HG03159 (cell line): Measurements from ENCODE around the gene TMEM132C.

ENCODE experiments used
- ATAC-seq: cut with Tn5 transposase; IDR thresholded peaks from one replicate; pipeline ENCODE4 v1.9.1; 2021; ENCODE audit warnings: mild to moderate bottlenecking, moderate library complexity; ENCODE audit not compliant: unreplicated experiment

TMEM132C gene

DNA sequence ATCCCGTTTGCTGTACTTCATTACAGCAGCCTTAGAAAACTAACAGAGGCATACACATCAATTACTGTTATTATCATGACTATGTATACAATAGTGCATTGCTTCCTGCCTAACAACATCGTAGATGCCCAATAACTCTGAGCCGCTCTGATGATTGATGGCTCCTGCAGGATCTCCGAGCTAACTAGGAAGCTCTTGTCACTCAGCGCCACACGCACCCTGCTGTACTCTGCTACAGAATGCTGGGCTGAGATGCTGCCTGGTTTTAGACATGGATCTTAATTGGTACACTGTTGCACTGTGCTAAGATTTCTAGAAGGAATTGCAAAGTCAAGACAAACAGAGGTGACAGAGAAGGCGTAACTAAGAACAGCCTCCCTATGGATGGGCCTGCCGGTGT is 387.5 kb downstream of the TMEM132C start:
- no peak for ATAC-seq

DNA sequence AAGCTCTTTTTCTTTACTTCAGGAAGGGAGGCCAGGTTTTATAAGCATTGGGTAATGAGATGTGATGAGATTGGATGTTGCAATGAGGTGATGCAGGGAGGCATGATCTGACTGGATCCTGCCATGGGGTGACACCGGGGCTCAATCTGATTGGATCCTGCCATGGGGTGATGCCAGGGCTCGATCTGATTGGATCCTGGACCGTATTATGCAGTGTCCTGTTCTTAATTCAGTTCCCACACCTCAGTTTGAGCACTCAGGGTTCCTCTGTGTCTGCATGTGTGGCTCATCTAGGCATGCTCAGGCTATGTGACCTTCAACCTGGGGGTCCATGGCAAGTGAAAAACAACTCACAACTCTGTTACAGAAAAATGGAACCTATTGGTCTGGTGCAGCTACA is 390.4 kb downstream of the TMEM132C start:
- no peak for ATAC-seq

DNA sequence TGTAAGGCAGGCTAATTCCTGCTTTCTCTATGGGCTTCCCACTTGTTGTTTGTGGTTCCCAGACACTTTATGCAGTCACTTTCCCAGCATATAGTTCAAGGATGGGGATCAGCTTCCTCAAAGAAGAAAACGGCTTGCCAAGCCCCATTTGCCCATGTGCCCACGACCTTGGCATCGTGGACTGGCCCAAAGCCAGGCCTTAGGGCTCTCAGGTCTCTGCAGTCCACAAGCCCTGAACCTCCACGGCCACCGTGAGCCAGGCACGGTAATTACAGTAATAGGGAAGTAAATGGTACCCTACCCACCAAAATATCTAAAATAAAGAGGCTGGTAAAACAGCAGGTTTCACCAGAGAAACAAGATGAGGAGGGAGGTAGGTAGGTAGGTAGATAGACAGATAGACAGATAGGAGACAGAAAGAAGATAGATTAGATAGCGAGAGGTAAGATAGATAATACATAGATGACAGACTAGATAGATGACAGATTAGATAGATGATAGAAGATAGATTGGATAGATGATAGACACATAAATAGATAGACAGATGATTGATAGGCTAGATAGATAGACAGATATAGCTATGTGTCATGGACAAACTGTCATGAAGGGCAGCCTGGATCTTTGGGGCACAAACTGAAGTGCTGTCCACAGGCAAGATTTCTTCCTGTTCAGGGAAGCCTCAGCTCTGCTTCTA is 393.7 kb downstream of the TMEM132C start:
- no peak for ATAC-seq

DNA sequence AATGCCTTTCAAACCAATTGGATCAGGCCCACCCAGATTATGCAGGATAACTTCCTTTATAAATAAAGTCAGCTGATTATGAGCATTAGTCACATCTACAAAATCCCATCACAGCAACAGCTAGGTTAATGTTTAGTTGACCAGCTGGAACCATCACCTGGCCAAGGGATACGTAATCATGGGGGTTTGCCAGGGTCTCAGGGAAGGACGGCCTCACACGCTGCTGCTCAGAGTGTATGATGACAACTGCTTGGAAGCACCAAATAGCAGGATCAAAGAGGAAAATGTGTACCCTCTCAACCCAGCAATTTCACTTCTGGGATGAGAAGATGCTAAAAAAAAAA is 394.2 kb downstream of the TMEM132C start:
- ATAC-seq: no peak

DNA sequence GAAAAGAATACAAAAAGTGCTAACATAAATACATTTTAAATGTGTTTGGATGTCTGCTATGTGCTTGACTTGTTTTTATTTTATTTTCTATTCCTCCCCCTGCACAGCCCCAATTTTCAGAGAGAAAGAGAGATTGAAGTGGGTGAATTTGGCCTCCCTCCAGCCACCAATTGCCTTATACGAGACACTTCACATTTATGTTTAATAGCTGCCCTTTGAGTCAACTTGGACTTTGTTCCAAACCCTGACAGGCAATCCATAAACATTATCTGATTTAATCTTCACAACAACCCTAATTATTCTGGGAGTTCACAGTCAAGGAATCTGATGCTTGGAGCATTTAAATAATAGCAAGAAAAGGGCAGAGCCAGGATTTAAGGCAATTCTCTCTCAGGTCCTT is 395.1 kb downstream of the TMEM132C start:
- ATAC-seq: no peak

DNA sequence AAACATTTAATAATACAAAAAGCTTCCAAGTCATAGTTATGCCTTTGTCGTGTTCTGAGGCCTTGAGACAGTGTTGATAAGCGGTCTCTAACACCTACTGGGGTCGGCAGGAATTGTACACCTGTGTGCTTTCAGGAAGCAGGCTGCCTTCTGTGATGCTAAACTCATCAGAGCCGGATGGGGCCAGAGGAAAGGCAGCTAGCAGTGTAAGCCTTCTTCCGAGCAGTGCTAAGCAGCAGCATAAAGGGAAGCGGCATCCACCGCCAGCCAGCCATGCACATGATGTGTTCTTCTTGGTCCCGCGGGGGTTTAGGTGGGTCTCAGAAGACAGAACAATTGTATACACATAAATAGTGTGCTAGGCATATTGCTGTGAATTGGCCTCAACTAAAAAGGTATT is 397.5 kb downstream of the TMEM132C start:
- no peak for ATAC-seq

DNA sequence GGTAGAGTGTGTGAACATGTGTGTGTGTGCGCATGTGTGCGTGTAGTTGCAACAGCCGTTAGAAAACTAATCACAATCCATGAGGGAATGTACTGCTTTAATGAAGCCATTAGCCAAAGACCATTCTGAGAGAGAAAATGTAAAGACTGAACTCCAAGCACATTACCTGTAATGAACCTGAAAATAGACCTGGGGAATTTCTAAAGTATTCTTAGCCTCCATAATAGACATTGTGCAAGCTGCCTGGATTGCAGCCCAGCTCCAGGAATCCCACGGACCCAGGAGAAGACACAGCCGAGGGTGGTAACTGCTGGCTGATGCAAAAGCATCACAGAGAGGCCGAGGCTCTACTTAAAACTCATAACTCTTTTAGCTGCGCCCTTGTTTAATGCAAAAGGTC is 400.2 kb downstream of the TMEM132C start:
- ATAC-seq: no peak

DNA sequence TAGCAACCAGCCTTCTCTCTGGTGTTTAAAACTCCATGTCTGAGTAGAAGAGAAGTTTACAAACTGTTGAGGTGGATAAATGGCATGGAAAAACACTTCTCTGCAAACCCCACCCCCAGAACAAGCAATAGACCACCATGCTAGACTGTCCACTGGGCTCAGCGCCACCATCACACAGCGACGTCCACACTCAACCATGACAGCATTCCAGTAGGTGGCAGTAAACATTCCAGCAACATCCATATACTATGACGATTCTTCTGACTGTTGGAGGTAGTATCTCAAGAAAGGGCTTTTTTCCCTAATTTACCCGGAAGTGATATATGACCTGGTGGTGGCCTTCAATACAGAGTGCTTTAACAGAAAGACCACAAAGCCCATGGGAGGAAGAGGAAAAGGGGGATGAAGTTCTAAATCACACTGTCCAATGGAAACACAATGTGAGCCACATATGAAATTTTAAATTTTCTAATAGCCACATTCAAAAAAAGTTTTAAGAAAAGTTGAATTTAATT is 404.6 kb downstream of the TMEM132C start:
- no peak for ATAC-seq

DNA sequence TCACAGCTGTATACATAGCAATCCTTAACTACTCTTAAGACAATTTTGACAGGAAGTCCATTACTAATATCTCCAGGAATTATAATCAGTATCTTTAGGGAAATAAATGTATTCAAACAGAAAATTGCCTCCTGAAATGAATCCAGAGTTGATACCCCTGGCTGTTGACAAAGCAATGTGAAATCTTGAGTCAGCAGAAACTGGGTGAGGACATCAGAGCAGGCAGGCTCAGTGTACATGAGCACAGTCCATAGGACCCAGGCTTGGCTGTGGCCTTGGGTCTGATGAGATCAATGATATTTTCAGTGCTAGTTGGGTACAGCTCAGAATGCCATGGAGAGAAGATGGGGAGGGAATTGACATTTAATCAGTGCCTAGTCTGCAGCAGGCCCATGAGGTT is 405.5 kb downstream of the TMEM132C start:
- no peak for ATAC-seq

DNA sequence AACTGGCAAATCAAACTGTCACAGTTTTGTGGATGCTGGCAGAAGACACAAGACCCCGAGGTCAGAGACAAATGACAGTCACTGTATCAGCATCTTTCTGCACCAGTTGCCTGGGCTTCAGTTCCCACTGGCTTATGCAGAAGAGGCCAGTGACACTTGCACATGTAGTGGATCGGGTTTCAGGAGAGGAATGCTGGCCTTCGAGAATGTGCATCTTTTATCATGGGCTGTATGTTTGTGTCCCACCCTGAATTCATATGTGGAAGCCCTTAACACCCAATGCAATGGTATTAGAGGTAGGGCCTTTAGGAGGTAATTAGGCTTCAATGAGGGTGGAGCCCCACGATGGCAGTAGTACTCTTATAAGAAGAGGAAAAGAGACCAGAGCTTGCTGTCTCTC is 405.9 kb downstream of the TMEM132C start:
- ATAC-seq: no peak

DNA sequence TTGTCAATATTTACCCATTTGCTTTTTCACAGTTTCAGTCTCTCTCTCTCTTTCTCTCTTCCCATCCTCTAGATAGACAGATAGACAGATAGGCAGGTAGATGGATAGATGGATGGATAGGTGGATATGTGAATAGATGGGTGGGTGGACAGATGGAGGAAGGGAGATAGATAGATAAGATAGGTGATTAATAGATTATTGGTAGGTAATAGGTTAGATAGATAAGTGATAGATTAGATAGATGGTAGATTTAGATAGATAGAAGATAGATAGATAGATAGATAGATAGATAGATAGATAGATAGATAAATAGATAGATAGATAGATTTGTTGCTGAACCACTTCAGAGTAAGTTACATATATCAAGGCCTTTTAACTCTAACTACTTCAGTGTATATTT is 408.6 kb downstream of the TMEM132C start:
- ATAC-seq: no peak

DNA sequence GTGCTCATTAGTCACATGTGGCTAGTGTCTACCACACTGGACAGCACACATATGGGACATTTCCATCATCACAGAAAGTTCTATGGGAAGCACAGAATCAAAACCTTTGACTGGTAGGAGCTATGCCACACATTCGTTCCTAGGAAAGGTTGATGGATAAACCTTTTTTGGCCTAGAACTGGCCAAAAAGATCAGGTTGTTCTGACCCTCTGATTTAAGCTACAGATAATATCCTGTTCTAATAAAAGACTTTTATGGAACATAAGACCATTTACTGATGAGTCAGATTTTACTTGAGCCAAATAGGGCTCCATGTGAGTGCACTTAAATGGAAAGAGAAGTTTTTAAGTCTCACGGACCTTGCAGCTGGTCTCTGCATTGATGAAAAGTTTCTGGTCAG is 413.6 kb downstream of the TMEM132C start:
- ATAC-seq: no peak

DNA sequence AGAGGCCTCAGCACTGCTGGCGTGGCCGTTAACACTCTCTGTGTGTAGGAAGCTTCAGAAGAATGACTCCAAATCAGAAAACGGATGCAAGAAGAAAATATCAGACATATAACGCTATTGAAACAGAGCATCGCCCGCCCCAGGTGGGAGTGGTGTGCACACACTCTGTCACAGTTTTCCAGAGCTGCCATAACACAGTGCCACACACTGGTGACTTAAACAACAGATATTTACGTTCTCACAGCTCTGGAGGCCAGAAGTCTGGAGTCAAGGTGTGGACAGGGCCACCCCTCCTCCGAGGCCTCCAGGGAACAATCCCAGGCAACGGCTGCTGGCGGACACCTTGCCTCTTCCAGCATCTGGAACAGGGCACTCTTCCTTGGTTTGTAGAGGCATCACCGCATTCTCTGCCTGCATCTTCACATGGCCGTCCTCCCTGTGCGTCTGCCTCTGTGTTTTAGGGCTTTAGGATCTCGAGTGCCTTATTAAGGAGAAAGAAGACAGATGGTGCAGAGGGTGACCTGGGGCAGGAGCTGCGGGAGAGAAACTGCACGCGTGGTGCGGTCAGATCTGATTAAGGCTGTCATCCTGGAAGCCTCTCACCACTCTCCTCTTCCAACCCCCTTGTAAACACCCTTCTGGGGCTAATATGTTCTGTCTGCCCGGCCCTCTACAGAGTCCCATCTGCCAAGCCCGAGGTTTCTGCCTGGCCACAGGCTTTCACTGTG is 415.7 kb downstream of the TMEM132C start:
- no peak for ATAC-seq

DNA sequence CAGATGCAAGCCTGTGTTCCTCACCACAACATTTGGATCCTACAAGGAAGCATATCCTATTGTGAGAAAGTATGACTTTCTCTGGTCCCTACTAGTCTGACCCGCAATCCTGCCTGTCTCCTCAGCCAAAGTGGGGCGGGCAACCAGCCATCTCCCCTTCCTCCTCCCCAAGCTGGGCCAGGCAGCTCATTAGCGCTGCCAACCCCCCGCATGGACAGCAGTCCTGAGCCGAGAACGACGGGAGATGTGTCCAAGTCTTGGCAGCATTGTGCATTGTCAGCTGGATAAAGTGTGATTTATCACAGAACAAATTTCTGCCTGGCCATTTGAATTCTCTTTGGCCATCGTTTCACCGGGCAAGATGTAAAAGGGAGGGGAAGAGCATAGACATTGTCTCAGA is 417.4 kb downstream of the TMEM132C start:
- ATAC-seq: no peak

DNA sequence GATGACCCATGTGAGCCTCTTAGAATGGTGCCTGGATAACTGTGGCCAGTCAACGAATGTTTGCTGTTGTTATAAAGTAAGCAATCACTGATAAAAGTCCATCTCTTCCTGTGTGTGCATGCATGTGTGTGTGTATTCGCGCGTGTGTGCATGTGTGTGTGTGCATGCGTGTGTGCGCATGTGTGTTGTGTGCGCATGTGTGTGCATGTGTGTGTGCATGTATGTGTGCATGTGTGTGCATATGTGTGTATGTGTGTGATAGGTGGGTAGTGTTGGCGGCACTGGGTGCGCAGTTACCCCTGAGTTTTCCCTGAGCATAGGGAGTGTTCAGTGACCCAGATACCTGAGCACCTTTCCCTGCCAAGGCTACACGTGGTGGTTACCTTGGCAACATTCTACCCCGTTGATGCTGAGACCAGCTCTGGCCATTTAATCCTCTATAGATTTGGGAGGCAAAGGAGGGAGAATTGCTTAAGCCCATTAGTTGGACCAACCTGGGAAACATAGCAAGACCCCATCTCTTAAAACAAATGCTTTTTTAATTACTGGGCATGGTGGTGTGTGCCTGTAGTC is 419.0 kb downstream of the TMEM132C start:
- no peak for ATAC-seq

DNA sequence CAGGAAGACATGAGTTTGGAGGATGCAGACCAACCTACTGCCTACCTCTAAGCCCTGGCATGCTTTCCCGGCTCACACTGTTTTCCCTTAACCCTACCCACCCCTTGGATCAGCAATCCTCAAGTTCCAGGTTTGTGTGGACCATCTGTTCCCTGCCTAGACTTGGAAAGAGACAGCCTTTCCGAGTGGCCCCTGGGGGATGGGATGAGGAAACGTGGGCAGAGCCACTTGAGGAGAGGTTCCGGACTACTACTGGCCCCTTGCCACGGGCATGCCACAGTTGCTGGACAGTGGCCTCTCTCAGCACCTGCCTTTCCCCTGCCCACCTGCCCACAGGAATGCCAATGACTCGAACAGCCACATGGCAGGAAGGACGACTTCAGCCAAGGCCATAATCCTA is 420.9 kb downstream of the TMEM132C start:
- no peak for ATAC-seq

DNA sequence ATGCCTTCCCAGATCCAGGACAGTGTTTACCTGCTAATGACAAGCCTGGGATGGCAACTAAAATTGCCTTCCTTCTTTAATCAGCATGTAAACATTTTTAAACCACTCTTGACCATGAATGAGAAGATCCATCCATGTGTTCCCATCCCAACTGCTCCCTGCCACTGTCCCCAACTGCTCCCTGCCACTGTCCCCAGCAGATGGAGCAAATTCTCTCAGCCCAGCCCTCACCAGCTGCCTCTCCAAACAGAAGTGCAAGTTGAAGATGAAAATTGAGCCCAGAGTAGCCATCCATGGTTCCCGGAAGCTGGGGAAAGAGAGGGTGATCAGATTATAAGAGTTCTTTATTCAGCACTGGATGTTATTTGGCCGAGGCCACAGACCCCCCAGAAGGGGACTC is 423.7 kb downstream of the TMEM132C start:
- no peak for ATAC-seq

DNA sequence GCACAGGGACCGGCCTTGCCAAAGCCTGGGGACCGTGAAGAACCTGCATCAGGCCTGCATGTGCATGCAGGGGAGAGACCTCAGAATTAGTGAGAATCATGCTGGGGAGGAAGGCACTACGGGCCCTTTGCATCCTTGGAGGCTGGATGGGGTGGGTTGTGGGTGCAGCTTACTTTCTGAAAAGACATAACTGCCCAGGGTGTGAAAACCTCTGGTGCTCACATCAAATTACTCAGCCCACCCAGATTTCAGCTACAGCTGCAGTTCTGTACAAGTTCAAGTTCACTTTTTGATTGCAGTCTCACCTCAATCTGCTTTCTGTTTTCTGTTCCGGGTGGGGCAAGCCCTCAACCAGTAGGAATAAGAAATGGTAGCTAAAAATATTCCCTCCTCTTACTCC is 426.1 kb downstream of the TMEM132C start:
- ATAC-seq: no peak

DNA sequence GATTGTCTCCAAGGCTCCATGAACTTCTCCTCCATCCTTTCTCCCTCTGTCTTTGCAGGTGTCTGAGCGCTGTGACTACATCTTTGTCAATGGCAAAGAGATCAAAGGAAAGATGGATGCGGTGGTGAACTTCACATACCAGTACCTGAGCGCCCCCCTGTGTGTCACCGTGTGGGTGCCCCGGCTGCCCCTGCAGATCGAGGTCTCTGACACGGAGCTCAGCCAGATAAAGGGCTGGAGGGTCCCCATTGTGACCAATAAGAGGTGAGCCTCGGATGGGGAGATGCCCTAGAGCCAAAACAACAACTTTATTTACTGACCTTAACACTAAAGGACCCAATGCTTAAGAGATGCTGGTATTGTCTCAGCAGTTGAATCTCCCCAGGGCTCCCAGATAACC is 426.8 kb downstream of the TMEM132C start:
- ATAC-seq: no peak

DNA sequence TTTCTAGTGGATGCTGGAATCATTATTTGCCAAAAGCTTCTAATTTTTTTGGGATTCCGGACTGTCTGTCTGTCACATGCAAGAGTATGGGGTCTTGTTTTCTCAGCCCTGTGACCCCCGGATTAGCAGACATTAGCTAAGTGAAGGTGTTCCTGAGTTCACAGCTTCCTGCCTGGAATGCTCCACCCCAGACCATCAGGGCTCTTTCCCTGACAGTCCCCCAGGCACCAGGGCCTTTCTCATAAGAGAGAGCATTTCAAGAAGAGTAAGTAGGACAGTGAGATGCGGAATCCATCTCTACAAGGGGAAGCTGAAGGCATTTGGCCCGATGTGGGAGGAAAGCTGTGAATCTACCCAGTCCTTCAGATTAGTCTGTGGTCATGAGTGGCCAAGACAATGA is 427.5 kb downstream of the TMEM132C start:
- no peak for ATAC-seq

DNA sequence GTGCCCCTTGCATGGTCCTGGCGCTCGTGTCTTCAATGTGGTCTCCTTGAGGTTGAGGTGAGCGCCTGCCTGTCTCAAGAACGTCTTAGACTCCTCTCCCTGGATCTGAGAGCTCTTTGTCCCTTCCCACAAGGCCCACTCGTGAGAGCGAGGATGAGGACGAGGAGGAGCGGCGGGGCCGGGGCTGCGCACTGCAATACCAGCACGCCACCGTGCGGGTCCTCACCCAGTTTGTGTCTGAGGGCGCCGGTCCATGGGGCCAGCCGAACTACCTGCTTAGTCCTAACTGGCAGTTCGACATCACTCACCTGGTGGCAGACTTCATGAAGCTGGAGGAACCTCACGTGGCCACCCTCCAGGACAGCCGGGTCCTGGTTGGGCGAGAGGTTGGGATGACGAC is 428.7 kb downstream of the TMEM132C start:
- no peak for ATAC-seq

DNA sequence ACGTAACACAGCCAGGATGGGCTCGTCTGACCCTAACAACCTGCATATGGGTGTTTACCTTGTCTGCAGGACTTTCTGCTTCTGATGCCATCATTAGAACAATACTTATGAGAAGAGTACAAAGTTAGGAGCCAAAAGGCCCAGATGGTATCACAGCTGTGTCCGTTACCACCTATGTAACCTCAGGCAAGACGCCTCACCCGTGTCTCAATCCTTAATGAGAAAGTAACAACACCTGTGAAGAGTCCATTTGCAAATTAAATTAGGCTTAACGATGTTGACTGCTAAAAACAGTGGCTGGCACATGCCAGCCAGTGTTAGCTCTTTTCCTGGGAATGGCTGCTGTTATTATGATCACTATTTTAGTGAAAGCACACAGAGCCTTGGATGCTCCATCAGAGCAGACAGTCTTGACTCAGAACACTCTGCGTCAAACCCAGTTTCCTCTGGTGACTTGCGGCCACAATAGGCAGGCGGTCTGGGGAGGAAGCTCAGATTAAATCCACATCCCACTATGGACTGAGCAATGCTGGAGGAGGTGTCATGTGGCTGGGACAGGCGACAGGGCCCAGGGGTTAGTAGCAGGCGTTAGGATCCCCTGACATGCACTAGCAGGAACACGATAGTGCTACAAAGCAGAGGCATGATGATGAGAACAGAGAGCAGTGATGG is 431.5 kb downstream of the TMEM132C start:
- no peak for ATAC-seq
